Keratinocyte (primary cell): ENCODE measurements around the gene PLAA. TPM values are rescaled to one million over a fixed set of nuclear protein-coding genes. Genes with fewer than 3 reads are reported as not detected.

Experiments
- DNase-seq: peaks from one replicate; pipeline ENCODE4 v3.0.0-alpha.2; 2011; ENCODE audit warnings: low read depth, missing footprints, low spot score
- FAIRE-seq: peaks from 2 replicates; lab custom pipeline; 2011; peaks lifted over from hg19 to GRCh38; lab: Jason Lieb, UNC
- H2AFZ ChIP-seq: 2 replicates; pipeline ENCODE4 v1.6.0; 2012; ENCODE audit warnings: low read length, control low read depth, inconsistent platforms; ENCODE audit not compliant: control insufficient read depth
- H3K27ac ChIP-seq: 2 replicates; pipeline ENCODE4 v1.5.1; 2011; ENCODE audit warnings: low read length; ENCODE audit not compliant: control insufficient read depth, insufficient read depth
- H3K27me3 ChIP-seq: 3 replicates; pipeline ENCODE4 v1.6.0; 2011; ENCODE audit warnings: low read length; ENCODE audit not compliant: control insufficient read depth, insufficient read depth; ENCODE audit errors: extremely low read depth
- H3K36me3 ChIP-seq, 2 experiments: 2 replicates in 1 of 2; 3 replicates in 1 of 2; pipeline ENCODE4 v1.5.1; 2011; ENCODE audit warnings: low read length in 2 of 2, mild to moderate bottlenecking in 1 of 2; ENCODE audit not compliant: control insufficient read depth in 2 of 2, insufficient read depth in 2 of 2; ENCODE audit errors: extremely low read depth in 1 of 2
- H3K4me1 ChIP-seq: 3 replicates; pipeline ENCODE4 v1.5.1; 2011; ENCODE audit warnings: low read length; ENCODE audit not compliant: control insufficient read depth, insufficient read depth; ENCODE audit errors: extremely low read depth
- H3K4me2 ChIP-seq: 3 replicates; pipeline ENCODE4 v1.6.0; 2011; ENCODE audit warnings: low read depth, low read length; ENCODE audit not compliant: control insufficient read depth, insufficient read depth; ENCODE audit errors: extremely low read depth
- H3K4me3 ChIP-seq, 3 experiments: fragments of 200-600 bp in 1 of 3; sonication (generic) in 1 of 3; 2 replicates in 2 of 3; 3 replicates in 1 of 3; pipeline ENCODE4 v1.5.1; 2011 to 2016; ENCODE audit warnings: low read length in 3 of 3, mild to moderate bottlenecking in 3 of 3, control low read depth in 2 of 3, inconsistent platforms in 1 of 3, low read depth in 1 of 3, mixed read lengths in 1 of 3, mixed run types in 1 of 3, moderate library complexity in 1 of 3; ENCODE audit not compliant: control insufficient read depth in 2 of 3, insufficient read depth in 2 of 3; ENCODE audit errors: extremely low read depth in 1 of 3
- H3K79me2 ChIP-seq: 2 replicates; pipeline ENCODE4 v1.6.0; 2012; ENCODE audit warnings: low read length; ENCODE audit not compliant: control insufficient read depth, insufficient read depth
- H3K9ac ChIP-seq: 3 replicates; pipeline ENCODE4 v1.6.0; 2011; ENCODE audit warnings: low read length; ENCODE audit not compliant: control insufficient read depth, insufficient read depth; ENCODE audit errors: extremely low read depth
- H3K9me1 ChIP-seq: 3 replicates; pipeline ENCODE4 v1.6.0; 2011; ENCODE audit warnings: low read length; ENCODE audit not compliant: control insufficient read depth, insufficient read depth; ENCODE audit errors: extremely low read depth
- H3K9me3 ChIP-seq: 2 replicates; pipeline ENCODE4 v1.5.1; 2012; ENCODE audit warnings: low read depth, low read length; ENCODE audit not compliant: control insufficient read depth
- H4K20me1 ChIP-seq: 3 replicates; pipeline ENCODE4 v1.6.0; 2011; ENCODE audit warnings: low read length; ENCODE audit not compliant: control insufficient read depth, insufficient read depth; ENCODE audit errors: extremely low read depth
- CTCF ChIP-seq, 3 experiments: IDR thresholded peaks in 1 of 3; conservative IDR thresholded peaks in 1 of 3; optimal IDR thresholded peaks in 1 of 3; 2 replicates in 2 of 3; 3 replicates in 1 of 3; pipeline versions ENCODE3 to v1.5.1; 2011; ENCODE audit warnings: low read length in 3 of 3, mild to moderate bottlenecking in 3 of 3, moderate library complexity in 2 of 3, control low read depth in 1 of 3, inconsistent platforms in 1 of 3; ENCODE audit not compliant: insufficient read depth in 2 of 3; ENCODE audit errors: extremely low read depth in 1 of 3
- EZH2 ChIP-seq: IDR thresholded peaks from one replicate; pipeline ENCODE4 v1.6.1; 2012; ENCODE audit warnings: inconsistent platforms, mild to moderate bottlenecking, low read length, moderate library complexity
- dilution Hi-C: fragments of 300-500 bp; cut with MboI; formaldehyde crosslinking; loops from one replicate; pipeline ENCODE4 v1.7.0; 2020; ENCODE audit warnings: low sequenced_read_pairs; ENCODE audit not compliant: extremely low pct_ligation_motif_present
- polyA minus RNA-seq, 3 experiments: library from RNA; depleted of rRNA, polyadenylated mRNA; stranded (reverse); fragments of >200 nt; gene quantifications; 1 replicate in 1 of 3; 2 replicates in 1 of 3; 3 replicates in 1 of 3; pipeline ENCODE4 v1.2.3, GENCODE V29; 2011
- polyA plus RNA-seq, 5 experiments: library from polyadenylated mRNA; depleted of rRNA in 3 of 5; stranded (reverse) in 3 of 5; stranded (forward) in 1 of 5; unstranded in 1 of 5; fragments of >200 nt; gene quantifications; 1 replicate in 1 of 5; 2 replicates in 3 of 5; 3 replicates in 1 of 5; pipeline versions ENCODE4 v1.2.1 to v1.2.3, GENCODE V29; 2011 to 2012; ENCODE audit warnings: missing spikeins in 2 of 5, low read depth in 1 of 5, low replicate concordance in 1 of 5

Gene PLAA
- polyA plus RNA-seq: 15.0 to 30.3 TPM (median 25.3 TPM) in 3 replicates
- 147 TPM for polyA plus RNA-seq (2011; ENCODE audit: low read depth)
- polyA plus RNA-seq (2011; cell fraction: cytosol; rRNA removed): 20.4 and 29.9 TPM in 2 replicates
- polyA plus RNA-seq (2011; cell fraction: nucleus; rRNA removed): 23.1 and 33.2 TPM in 2 replicates
- 30.4 and 31.7 TPM in 2 replicates for polyA plus RNA-seq (2012; ENCODE audit: low replicate concordance)
- 13.7 to 41.7 TPM (median 16.1 TPM) in 3 replicates for polyA minus RNA-seq
- 28.2 TPM for polyA minus RNA-seq (2011; cell fraction: cytosol; rRNA and poly(A)+ RNA removed)
- polyA minus RNA-seq (2011; cell fraction: nucleus; rRNA and poly(A)+ RNA removed): 19.6 and 31.6 TPM in 2 replicates

- DNase-seq (peak; percentile 36), FAIRE-seq (peak; percentile 5)
- Histone ChIP-seq H3K9me1 (no peaks in the 10 kb centered on the region), H3K4me2 (peak within 1 kb of the TSS; percentile 99), H3K36me3 (peaks cover 0 to 3% of the 10 kb centered on the region in 2 experiments), H4K20me1 (no peaks in the 10 kb centered on the region), H3K4me1 (peaks cover 19% of the 10 kb centered on the region), H3K27ac (peak within 1 kb of the TSS; percentile 99), H3K79me2 (peaks cover 49% of the 10 kb centered on the region), H3K9ac (peak within 1 kb of the TSS; percentile 99), H3K27me3 (no peaks in the 10 kb centered on the region), H3K4me3 (peak within 1 kb of the TSS; percentile 83 to 86 (median 85)), H3K9me3 (no peaks in the 10 kb centered on the region), H2AFZ (peak within 1 kb of the TSS; percentile 97)
- TF ChIP-seq EZH2 (no peak), CTCF (optimal IDR thresholded peaks at IDR 0.05 in 1 of 3, IDR thresholded peaks at IDR 0.05 in 1 of 3, conservative IDR thresholded peaks at IDR 0.05 in 1 of 3; ENCODE audit: extremely low read depth in 1 of 3, insufficient read depth in 2 of 3, low read length in 3 of 3) (peak in 1 of 3 experiments; percentile 7)
- dilution Hi-C loops: no loop called here
Measured at GRCh38 chr9:26946753-26947727, at the start of gene PLAA. Gene PLAA (minus strand): TSS chr9:26947242. CDS start chr9:26947045, 197 bp downstream.

GRCh38 chr9:26995810-26996209 is 48.8 kb upstream of the PLAA start:
- dilution Hi-C loops: no loop called here
- Histone ChIP-seq H3K9me1 (no peaks in the 10 kb centered on the region), H3K27me3 (no peaks in the 10 kb centered on the region), H3K9me3 (no peaks in the 10 kb centered on the region), H3K9ac (no peak overlapping the region), H3K79me2 (no peaks in the 10 kb centered on the region), H3K4me1 (no peaks in the 10 kb centered on the region), H3K27ac (no peak overlapping the region), H3K36me3 (no peaks in the 10 kb centered on the region), H2AFZ (no peak overlapping the region), H4K20me1 (no peaks in the 10 kb centered on the region), H3K4me2 (no peak overlapping the region), H3K4me3 (no peak overlapping the region)
- FAIRE-seq (no peak), DNase-seq (no peak)
- TF ChIP-seq EZH2 (no peak), CTCF (optimal IDR thresholded peaks at IDR 0.05 in 1 of 3, IDR thresholded peaks at IDR 0.05 in 1 of 3, conservative IDR thresholded peaks at IDR 0.05 in 1 of 3; ENCODE audit: extremely low read depth in 1 of 3, insufficient read depth in 2 of 3, low read length in 3 of 3) (no peak)
